22Rv1 (cell line): ENCODE data around the gene PSMB3.

ENCODE experiments used
- H3K27ac ChIP-seq: fragments of 450-650 bp; 2 replicates; pipeline ENCODE4 v1.5.1; 2017
- CTCF ChIP-seq: fragments of 450-650 bp; IDR thresholded peaks from 2 replicates; pipeline ENCODE4 v1.5.1; 2017; ENCODE audit warnings: mild to moderate bottlenecking
- ZFX ChIP-seq: fragments of 450-650 bp; IDR thresholded peaks from 2 replicates; pipeline ENCODE4 v1.6.1; 2017; ENCODE audit warnings: antibody characterized with exemption, borderline replicate concordance

PSMB3 gene

DNA sequence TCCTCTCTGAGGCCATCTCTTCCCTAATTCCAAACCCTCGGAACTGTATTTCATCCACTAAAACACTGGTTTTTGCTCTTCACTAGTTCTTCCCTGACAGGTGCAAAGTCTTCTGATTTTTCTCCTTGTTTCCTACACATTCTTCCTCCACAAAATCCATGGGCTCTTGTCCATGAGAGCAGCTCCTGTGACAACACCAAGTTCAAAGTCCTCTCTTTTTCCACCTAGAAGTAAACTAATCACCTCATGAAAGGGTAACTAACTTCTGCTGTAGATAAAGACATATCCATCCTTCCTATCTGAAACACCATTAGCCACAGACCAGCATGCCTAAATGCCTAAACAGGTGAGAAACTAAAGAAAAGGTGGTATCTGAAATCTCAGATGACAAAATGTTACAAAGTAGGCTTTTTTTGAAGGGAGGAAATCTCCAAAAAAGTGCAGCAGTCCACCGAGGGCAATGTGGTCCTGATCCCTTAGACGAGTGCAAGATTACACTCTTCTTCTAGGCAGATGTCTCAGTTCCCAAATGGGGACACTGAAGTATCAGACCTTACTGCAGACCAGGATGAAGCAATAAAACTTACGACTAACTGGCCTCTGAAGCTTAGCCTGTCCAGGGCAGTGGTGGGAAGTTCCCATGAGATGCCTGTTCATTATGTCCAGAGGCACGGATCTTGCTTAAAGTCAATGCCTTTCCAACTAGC lies 44.1 kb downstream of the PSMB3 start:
- TF ChIP-seq ZFX = no peak
- TF ChIP-seq CTCF = no peak
- H3K27ac ChIP-seq = no peak overlapping the region

- TF ChIP-seq CTCF = no peak
- TF ChIP-seq ZFX = no peak
Measured at GRCh38 chr17:38797158-38797490, 44.6 kb downstream of the PSMB3 start.

DNA sequence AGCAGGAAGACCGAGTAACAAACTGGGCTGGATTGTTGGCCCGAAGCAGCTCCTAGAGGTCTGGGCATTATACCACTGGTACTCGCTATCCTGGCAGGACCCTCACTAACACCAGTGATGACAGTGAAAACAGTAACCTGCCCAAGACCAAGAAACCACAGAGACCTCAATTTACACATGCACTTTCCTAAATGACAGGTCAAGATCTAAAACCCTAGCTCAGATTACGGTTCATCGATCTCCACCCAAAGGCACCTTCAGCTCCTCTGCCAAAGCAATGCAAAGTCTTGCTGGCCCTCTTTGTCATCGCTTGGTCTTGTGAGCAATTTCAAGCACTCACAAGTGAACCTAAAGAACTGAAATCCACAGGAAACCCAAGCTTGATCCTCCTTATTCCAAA lies 45.3 kb downstream of the PSMB3 start:
- peak overlapping the region; percentile 96 for H3K27ac ChIP-seq
- TF ChIP-seq ZFX (no peak), CTCF (no peak)

More at GRCh38 chr17:38797158-38797490, 44.6 kb downstream of the PSMB3 start:
- H3K27ac ChIP-seq = no peak overlapping the region

GRCh38 chr17:38798614-38799500 lies 46.3 kb downstream of the PSMB3 start:
- TF ChIP-seq CTCF (peak; percentile 13; the same call in 1 of the 2 replicates), ZFX (no peak)
- H3K27ac ChIP-seq = peak overlapping the region; percentile 96

- TF ChIP-seq ZFX (no peak), CTCF (no peak)
- peak within 1 kb of the TSS; percentile 96 for H3K27ac ChIP-seq
Measured at GRCh38 chr17:38799501-38800236, 47.1 kb downstream of the PSMB3 start, which contains the start of gene PIP4K2B. Gene PIP4K2B (minus strand): TSS chr17:38799556. CDS start chr17:38799424, 132 bp downstream.

- no peak for TF ChIP-seq CTCF
- no peak for TF ChIP-seq ZFX
Measured at GRCh38 chr17:38800237-38800760, 47.8 kb downstream of the PSMB3 start.

More at GRCh38 chr17:38800237-38800760, 47.8 kb downstream of the PSMB3 start:
- peak overlapping the region; percentile 96 for H3K27ac ChIP-seq
